Kidney epithelial cell (primary cell): ENCODE results near the gene CLBA1. TPM values are rescaled to one million over a fixed set of nuclear protein-coding genes. Genes with fewer than 3 reads are reported as not detected.

ENCODE experiments used
- DNase-seq: peaks from one replicate; pipeline ENCODE4 v3.0.0-alpha.2; 2010; ENCODE audit warnings: low read depth
- H3K27me3 ChIP-seq: 2 replicates; pipeline ENCODE4 v1.6.0; 2011; ENCODE audit warnings: low read length; ENCODE audit not compliant: control insufficient read depth, insufficient read depth
- H3K36me3 ChIP-seq: 2 replicates; pipeline ENCODE4 v1.5.1; 2011; ENCODE audit warnings: low read length; ENCODE audit not compliant: control insufficient read depth, insufficient read depth
- H3K4me3 ChIP-seq: 2 replicates; pipeline ENCODE4 v1.5.1; 2011; ENCODE audit warnings: low read depth, mild to moderate bottlenecking, control low read depth, low read length
- total RNA-seq: library from RNA; depleted of rRNA; stranded (reverse); fragments of >200 nt; gene quantifications from 2 replicates; pipeline ENCODE4 v1.2.3, GENCODE V29; 2015
- TF ChIP-seq, protein P1 (sequence below): IDR thresholded peaks from 2 replicates; pipeline ENCODE4 v1.5.1; 2011; ENCODE audit warnings: mild to moderate bottlenecking, moderate library complexity, low read length, control low read depth, inconsistent platforms; ENCODE audit not compliant: insufficient read depth, poor library complexity, severe bottlenecking

Gene CLBA1
- total RNA-seq, 1 donor from 2014 or later: 12.6 TPM

GRCh38 chr14:104966261-104966865 lies 19.2 kb upstream of the CLBA1 start:
- no peaks in the 10 kb centered on the region for H3K36me3 ChIP-seq
- no peak for DNase-seq
- H3K4me3 ChIP-seq: no peak overlapping the region
- no peaks in the 10 kb centered on the region for H3K27me3 ChIP-seq
- TF ChIP-seq, protein P1, sequence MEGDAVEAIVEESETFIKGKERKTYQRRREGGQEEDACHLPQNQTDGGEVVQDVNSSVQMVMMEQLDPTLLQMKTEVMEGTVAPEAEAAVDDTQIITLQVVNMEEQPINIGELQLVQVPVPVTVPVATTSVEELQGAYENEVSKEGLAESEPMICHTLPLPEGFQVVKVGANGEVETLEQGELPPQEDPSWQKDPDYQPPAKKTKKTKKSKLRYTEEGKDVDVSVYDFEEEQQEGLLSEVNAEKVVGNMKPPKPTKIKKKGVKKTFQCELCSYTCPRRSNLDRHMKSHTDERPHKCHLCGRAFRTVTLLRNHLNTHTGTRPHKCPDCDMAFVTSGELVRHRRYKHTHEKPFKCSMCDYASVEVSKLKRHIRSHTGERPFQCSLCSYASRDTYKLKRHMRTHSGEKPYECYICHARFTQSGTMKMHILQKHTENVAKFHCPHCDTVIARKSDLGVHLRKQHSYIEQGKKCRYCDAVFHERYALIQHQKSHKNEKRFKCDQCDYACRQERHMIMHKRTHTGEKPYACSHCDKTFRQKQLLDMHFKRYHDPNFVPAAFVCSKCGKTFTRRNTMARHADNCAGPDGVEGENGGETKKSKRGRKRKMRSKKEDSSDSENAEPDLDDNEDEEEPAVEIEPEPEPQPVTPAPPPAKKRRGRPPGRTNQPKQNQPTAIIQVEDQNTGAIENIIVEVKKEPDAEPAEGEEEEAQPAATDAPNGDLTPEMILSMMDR: no peak

- Histone ChIP-seq H3K36me3 (no peaks in the 10 kb centered on the region), H3K27me3 (no peaks in the 10 kb centered on the region), H3K4me3 (no peak overlapping the region)
- no peak for DNase-seq
- TF ChIP-seq, protein P1: no peak
These were observed 18.6 kb upstream of the CLBA1 start for GRCh38 chr14:104966981-104967385.

DNA sequence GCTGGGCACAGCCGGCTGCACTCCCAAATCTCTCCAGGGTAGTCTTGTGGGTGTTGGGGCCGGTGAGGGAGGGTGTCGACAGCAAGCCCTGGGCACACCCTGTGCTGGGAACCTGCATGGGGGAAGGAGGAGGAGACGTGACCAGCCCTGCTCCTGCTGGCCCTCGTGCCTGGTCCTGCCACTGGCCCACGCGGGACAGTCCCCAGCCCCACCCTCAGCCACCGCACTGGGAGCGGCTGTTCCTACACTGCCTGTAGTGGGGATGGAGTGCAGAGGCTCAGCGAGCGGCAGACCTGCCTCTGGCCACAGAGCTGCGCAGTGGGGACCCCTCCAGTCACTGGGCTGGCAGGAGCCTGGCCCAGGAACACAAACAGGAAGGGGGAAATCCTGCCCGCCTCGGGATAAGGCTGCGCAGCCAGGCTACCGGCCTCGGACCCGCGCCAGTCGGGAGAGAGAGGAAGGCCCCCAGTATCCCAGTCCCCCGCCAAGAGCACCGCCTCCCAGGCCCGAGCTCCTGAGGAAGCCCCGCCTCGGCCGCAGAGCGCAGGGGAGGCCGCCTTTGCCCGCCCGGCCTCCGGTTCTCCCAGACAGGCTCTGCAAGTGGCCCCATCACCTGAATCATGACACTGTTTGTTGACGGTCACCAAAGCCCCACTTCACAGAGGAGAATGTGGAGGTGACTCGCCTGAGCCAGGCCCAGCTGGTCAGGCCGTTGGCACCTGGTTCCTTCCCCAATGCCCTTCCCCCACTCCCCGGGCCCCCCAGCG lies 18.0 kb upstream of the CLBA1 start:
- Histone ChIP-seq H3K27me3 (no peaks in the 10 kb centered on the region), H3K36me3 (no peaks in the 10 kb centered on the region), H3K4me3 (peak overlapping the region; percentile 4)
- no peak for DNase-seq
- TF ChIP-seq, protein P1: no peak

- H3K36me3 ChIP-seq: no peaks in the 10 kb centered on the region
- no peaks in the 10 kb centered on the region for H3K27me3 ChIP-seq
- no peak overlapping the region for H3K4me3 ChIP-seq
- TF ChIP-seq, protein P1: no peak
- DNase-seq: no peak
These were observed 17.4 kb upstream of the CLBA1 start for GRCh38 chr14:104968153-104968527.

GRCh38 chr14:104968541-104969401 lies 16.8 kb upstream of the CLBA1 start:
- H3K36me3 ChIP-seq: no peaks in the 10 kb centered on the region
- TF ChIP-seq, protein P1: no peak

More at GRCh38 chr14:104968541-104969401, 16.8 kb upstream of the CLBA1 start:
- Histone ChIP-seq H3K27me3 (no peaks in the 10 kb centered on the region), H3K4me3 (no peak overlapping the region)
- DNase-seq: no peak
